Mesenchymal stem cell (in vitro differentiated cells and primary cell): ENCODE measurements around the gene SLC66A2.
A peak's percentile ranks its signal among the peaks of the same experiment; 100 is the strongest.
"Not testable (repeated sequence)": the region's sequence is repeated elsewhere in the genome, so short reads cannot be mapped to it uniquely, and the experiment has no call there.

Experiments used
- DNase-seq: peaks from one replicate; pipeline ENCODE4 v3.0.0-alpha.2; 2013
- H2AFZ ChIP-seq: one replicate; pipeline ENCODE4 v1.6.1; 2013; ENCODE audit warnings: low read depth, mild to moderate bottlenecking, control low read depth, inconsistent platforms, low read length, moderate library complexity
- H2AK5ac ChIP-seq: 2 replicates; pipeline ENCODE4 v1.6.1; 2013; ENCODE audit warnings: low read length, moderate library complexity, mild to moderate bottlenecking, inconsistent platforms; ENCODE audit not compliant: severe bottlenecking
- H2BK120ac ChIP-seq: one replicate; pipeline ENCODE4 v1.6.1; 2013; ENCODE audit warnings: low read depth, mild to moderate bottlenecking, inconsistent platforms, low read length, moderate library complexity
- H2BK12ac ChIP-seq, 2 experiments: one replicate each; pipeline ENCODE4 v1.6.1; 2013; ENCODE audit warnings: inconsistent platforms in 2 of 2, low read length in 2 of 2, mild to moderate bottlenecking in 2 of 2, moderate library complexity in 2 of 2, control low read depth in 1 of 2
- H2BK15ac ChIP-seq: one replicate; pipeline ENCODE4 v1.6.1; 2013; ENCODE audit warnings: mild to moderate bottlenecking, low read depth, inconsistent platforms; ENCODE audit not compliant: poor library complexity, severe bottlenecking
- H2BK5ac ChIP-seq: 2 replicates; pipeline ENCODE4 v1.6.1; 2013; ENCODE audit warnings: low read depth, mild to moderate bottlenecking, low read length, control low read depth, inconsistent platforms; ENCODE audit not compliant: poor library complexity, severe bottlenecking
- H3K14ac ChIP-seq, 2 experiments: one replicate each; pipeline ENCODE4 v1.6.1; 2013; ENCODE audit warnings: inconsistent platforms in 2 of 2, low read length in 2 of 2, control low read depth in 1 of 2, mild to moderate bottlenecking in 1 of 2, moderate library complexity in 1 of 2
- H3K18ac ChIP-seq, 2 experiments: one replicate each; pipeline ENCODE4 v1.6.1; 2013; ENCODE audit warnings: inconsistent platforms in 2 of 2, low read length in 2 of 2, control low read depth in 1 of 2, low read depth in 1 of 2, mild to moderate bottlenecking in 1 of 2
- H3K23ac ChIP-seq, 2 experiments: one replicate each; pipeline ENCODE4 v1.6.1; 2013; ENCODE audit warnings: inconsistent platforms in 2 of 2, low read length in 2 of 2, mild to moderate bottlenecking in 2 of 2, moderate library complexity in 2 of 2, control low read depth in 1 of 2
- H3K27ac ChIP-seq: 2 replicates; pipeline ENCODE4 v1.5.1; 2013; ENCODE audit warnings: mild to moderate bottlenecking, moderate library complexity, low read length, control low read depth, inconsistent platforms; ENCODE audit not compliant: poor library complexity, severe bottlenecking
- H3K27me3 ChIP-seq, 2 experiments: 2 replicates each; pipeline versions ENCODE4 v1.6.1 to v1.7.0; 2013; ENCODE audit warnings: low read length in 2 of 2, mild to moderate bottlenecking in 2 of 2, moderate library complexity in 2 of 2, control low read depth in 1 of 2, inconsistent platforms in 1 of 2; ENCODE audit not compliant: control insufficient read depth in 1 of 2, insufficient read depth in 1 of 2
- H3K36me3 ChIP-seq, 2 experiments: 2 replicates each; pipeline versions ENCODE4 v1.6.1 to v1.7.0; 2013; ENCODE audit warnings: low read length in 2 of 2, control low read depth in 1 of 2, inconsistent platforms in 1 of 2, low read depth in 1 of 2, mild to moderate bottlenecking in 1 of 2; ENCODE audit not compliant: insufficient read depth in 2 of 2, control insufficient read depth in 1 of 2
- H3K4ac ChIP-seq, 2 experiments: one replicate each; pipeline ENCODE4 v1.6.1; 2013; ENCODE audit warnings: inconsistent platforms in 2 of 2, low read length in 2 of 2, mild to moderate bottlenecking in 2 of 2, moderate library complexity in 2 of 2, control low read depth in 1 of 2, low read depth in 1 of 2
- H3K4me1 ChIP-seq: 2 replicates; pipeline ENCODE4 v1.6.1; 2013; ENCODE audit warnings: low read depth, low read length, control low read depth; ENCODE audit not compliant: control insufficient read depth, insufficient read depth
- H3K4me2 ChIP-seq: 2 replicates; pipeline ENCODE4 v1.6.1; 2013; ENCODE audit warnings: low read length, mild to moderate bottlenecking, inconsistent platforms; ENCODE audit not compliant: poor library complexity, severe bottlenecking
- H3K4me3 ChIP-seq, 2 experiments: 2 replicates each; pipeline versions ENCODE4 v1.5.1 to v1.7.0; 2013; ENCODE audit warnings: low read length in 2 of 2, mild to moderate bottlenecking in 2 of 2, control low read depth in 1 of 2, low read depth in 1 of 2; ENCODE audit not compliant: insufficient read depth in 1 of 2
- H3K79me1 ChIP-seq: replicated peaks from 2 replicates; pipeline ENCODE4 v1.6.1; 2013; ENCODE audit warnings: mild to moderate bottlenecking, control low read depth, low read length, inconsistent platforms; ENCODE audit not compliant: poor library complexity, severe bottlenecking
- H3K9ac ChIP-seq: 2 replicates; pipeline ENCODE4 v1.7.0; 2013; ENCODE audit warnings: mild to moderate bottlenecking, low read length, moderate library complexity
- H3K9me3 ChIP-seq: 2 replicates; pipeline ENCODE4 v1.7.0; 2013; ENCODE audit warnings: mild to moderate bottlenecking, low read length; ENCODE audit not compliant: control insufficient read depth
- H4K8ac ChIP-seq: one replicate; pipeline ENCODE4 v1.6.1; 2013; ENCODE audit warnings: inconsistent platforms, mild to moderate bottlenecking, low read length, moderate library complexity
- H4K91ac ChIP-seq: one replicate; pipeline ENCODE4 v1.6.1; 2013; ENCODE audit warnings: mild to moderate bottlenecking, low read length, inconsistent platforms
- WGBS: methylation state at CpG from one replicate; pipeline ENCODE4 v1.1.7; 2013; ENCODE audit warnings: mixed read lengths; 5-methylcytosine and 5-hydroxymethylcytosine counted together

The SLC66A2 gene

DNA sequence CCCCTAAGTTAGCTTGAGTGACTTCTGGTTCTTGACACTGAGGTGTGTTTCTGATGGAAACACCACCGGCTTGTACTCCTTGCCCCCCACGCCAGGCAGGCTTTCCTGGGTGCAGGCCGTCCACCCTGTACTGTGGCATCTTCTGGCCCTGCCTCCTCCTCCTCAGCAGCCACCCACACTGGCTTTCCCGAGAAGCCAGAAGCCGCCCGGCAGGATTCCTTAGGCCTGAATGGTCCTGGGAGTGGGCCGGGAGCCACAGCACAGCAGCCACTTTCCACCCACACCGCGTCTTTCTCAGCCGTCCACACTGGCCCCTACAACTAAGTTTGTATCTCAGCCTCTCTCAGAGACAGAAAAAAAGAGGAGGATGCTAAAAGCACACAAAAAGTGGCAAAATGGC lies 10.9 kb upstream of the SLC66A2 start:
- peaks cover 0 to 3% of the 10 kb centered on the region in 2 experiments for H3K36me3 ChIP-seq
- H3K14ac ChIP-seq, result no peak overlapping the region
- H3K9me3 ChIP-seq, result no peaks in the 10 kb centered on the region
- no peaks in the 10 kb centered on the region for H3K27me3 ChIP-seq
- no peak for DNase-seq
- H2BK15ac ChIP-seq, result peak overlapping the region; percentile 12
- no peak overlapping the region for H3K9ac ChIP-seq
- no peak overlapping the region for H2BK120ac ChIP-seq
- no peak overlapping the region for H3K4me2 ChIP-seq
- H3K18ac ChIP-seq, result peak overlapping the region in 1 of 2 experiments; percentile 61
- H3K4ac ChIP-seq, result peak overlapping the region in 1 of 2 experiments; percentile 56
- H3K27ac ChIP-seq, result no peak overlapping the region
- H2BK12ac ChIP-seq, result peak overlapping the region in 1 of 2 experiments; percentile 48
- H3K79me1 ChIP-seq, result peaks cover 4% of the 10 kb centered on the region
- no peak overlapping the region for H3K4me3 ChIP-seq
- H2BK5ac ChIP-seq, result no peak overlapping the region
- peak overlapping the region; percentile 66 for H4K8ac ChIP-seq
- H3K4me1 ChIP-seq, result peaks cover 19% of the 10 kb centered on the region
- no peak overlapping the region for H2AFZ ChIP-seq
- H4K91ac ChIP-seq, result peak overlapping the region; percentile 62
- H2AK5ac ChIP-seq, result no peak overlapping the region
- H3K23ac ChIP-seq, result no peak overlapping the region
- WGBS, result 77% methylated on average over 7 of the region's 10 CpGs

DNA sequence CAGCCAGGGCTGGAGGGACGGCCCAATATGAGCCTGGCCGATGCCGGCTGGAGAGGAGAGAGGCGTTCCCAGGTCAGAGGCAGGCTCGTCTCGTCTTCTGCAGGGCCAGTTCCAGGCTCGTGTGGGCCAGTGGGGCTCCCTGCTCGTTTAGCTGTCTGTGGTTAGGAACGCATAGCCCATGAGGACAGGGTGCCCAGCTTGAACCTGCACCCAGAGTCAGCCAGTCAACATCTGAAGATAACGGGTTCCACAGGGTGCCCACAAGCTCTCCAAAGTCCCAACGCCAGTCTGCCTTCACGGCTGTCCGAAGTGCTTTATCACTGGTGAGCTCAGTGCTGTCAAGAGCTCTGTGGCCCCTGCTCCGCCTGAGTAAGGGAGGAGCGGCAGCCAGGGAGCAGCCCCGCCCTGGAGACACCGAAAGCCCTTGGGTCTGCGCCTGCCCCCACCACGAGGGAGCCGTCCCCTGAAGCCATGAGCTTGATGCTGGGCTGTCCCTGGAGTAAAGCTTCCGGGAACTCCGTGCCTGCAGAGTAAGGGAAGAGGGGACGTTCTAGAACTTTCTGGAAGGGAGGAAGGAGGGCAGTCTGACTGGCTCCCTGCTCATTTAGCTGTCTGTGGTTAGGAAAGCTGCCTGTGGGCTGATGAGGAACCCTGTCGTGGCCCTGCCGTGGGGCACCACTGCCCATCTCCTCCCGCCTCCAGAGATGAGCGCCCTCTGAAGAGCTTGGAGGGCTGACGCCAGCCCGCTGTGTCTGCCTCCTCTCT lies 10.3 kb upstream of the SLC66A2 start:
- no peak overlapping the region for H3K27ac ChIP-seq
- H2AK5ac ChIP-seq, result no peak overlapping the region
- H3K4me1 ChIP-seq, result peaks cover 19% of the 10 kb centered on the region
- H3K23ac ChIP-seq, result no peak overlapping the region
- WGBS, result 74% methylated on average over 29 of the region's 29 CpGs
- H4K91ac ChIP-seq, result peak overlapping the region; percentile 45
- peak overlapping the region in 1 of 2 experiments; percentile 56 for H3K4ac ChIP-seq
- H2BK12ac ChIP-seq, result peak overlapping the region in 1 of 2 experiments; percentile 46
- no peaks in the 10 kb centered on the region for H3K36me3 ChIP-seq
- H2BK15ac ChIP-seq, result no peak overlapping the region
- H3K4me2 ChIP-seq, result no peak overlapping the region
- no peak overlapping the region for H3K9ac ChIP-seq
- peak overlapping the region; percentile 66 for H4K8ac ChIP-seq
- no peaks in the 10 kb centered on the region for H3K27me3 ChIP-seq
- no peaks in the 10 kb centered on the region for H3K9me3 ChIP-seq
- H2AFZ ChIP-seq, result no peak overlapping the region
- peak overlapping the region; percentile 44 to 61 for H3K18ac ChIP-seq
- no peak overlapping the region for H2BK120ac ChIP-seq
- no peak overlapping the region for H3K4me3 ChIP-seq
- DNase-seq, result no peak
- no peak overlapping the region for H2BK5ac ChIP-seq
- H3K14ac ChIP-seq, result no peak overlapping the region
- H3K79me1 ChIP-seq, result peaks cover 4% of the 10 kb centered on the region

DNA sequence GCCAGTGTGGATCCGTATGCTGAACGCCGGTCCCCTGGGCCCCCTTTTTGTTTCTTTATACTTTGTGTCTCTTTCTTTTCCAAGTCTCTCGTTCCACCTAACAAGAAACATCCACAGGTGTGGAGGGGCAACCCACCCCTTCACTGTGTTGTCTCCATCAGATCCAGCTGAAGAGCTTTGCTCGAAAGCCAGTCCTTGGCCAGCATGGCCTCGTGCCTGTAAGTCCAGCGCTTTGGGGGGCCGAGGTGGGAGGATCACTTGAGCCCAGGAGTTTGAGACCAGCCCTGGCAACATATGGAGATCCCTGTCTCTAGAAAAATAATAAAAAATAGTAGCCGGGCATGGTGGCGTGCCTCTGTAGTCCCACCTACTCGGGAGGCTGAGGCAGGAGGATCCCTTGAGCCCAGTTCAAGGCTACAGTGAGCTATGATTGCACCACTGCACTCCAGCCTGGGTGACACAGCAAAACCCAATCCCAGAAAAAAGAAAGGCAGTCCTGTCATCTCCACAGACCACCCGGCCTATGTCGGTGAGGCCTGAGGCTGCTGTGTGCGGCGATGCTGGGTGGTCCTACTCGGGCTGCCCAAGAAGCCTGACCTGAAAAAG lies 9.6 kb upstream of the SLC66A2 start:
- Histone ChIP-seq H4K91ac (no peak overlapping the region), H3K18ac (no peak overlapping the region), H3K9ac (no peak overlapping the region), H3K4me3 (no peak overlapping the region), H4K8ac (no peak overlapping the region), H2AK5ac (no peak overlapping the region), H3K79me1 (peaks cover 4% of the 10 kb centered on the region), H3K27ac (no peak overlapping the region), H3K23ac (no peak overlapping the region), H2BK15ac (no peak overlapping the region), H3K14ac (no peak overlapping the region), H3K4me2 (no peak overlapping the region), H3K4me1 (peaks cover 18% of the 10 kb centered on the region), H2BK5ac (no peak overlapping the region), H2AFZ (no peak overlapping the region), H2BK120ac (no peak overlapping the region), H3K27me3 (no peaks in the 10 kb centered on the region), H3K9me3 (no peaks in the 10 kb centered on the region), H3K36me3 (no peaks in the 10 kb centered on the region), H2BK12ac (no peak overlapping the region), H3K4ac (no peak overlapping the region)
- 89% methylated on average over 16 of the region's 16 CpGs for WGBS
- no peak for DNase-seq

DNA sequence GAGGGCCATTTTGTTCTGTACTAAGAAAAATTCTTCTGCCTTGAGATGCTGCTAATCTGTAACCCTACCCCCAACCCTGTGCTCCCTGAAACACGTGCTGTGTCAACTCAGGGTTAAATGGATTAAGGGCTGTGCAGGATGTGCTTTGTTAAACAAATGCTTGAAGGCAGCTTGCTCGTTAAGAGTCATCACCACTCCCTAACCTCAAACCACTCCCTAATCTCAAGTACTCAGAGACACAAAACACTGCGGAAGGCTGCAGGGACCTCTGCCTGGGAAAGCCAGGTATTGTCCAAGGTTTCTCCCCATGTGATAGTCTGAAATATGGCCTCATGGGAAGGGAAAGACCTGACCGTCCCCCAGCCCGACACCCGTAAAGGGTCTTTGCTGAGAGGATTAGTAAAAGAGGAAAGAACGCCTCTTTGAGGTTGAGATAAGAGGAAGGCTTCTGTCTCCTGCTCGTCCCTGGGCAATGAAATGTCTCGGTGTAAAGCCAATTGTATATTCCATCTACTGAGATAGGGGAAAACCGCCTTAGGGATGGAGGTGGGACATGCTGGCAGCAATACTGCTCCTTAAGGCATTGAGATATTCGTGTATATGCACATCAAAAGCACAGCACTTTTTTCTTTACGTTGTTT lies 8.8 kb upstream of the SLC66A2 start:
- H3K23ac ChIP-seq, H2AK5ac ChIP-seq, H2BK120ac ChIP-seq, H3K14ac ChIP-seq, H3K9me3 ChIP-seq, H2BK12ac ChIP-seq, H3K27ac ChIP-seq, H2AFZ ChIP-seq, H4K91ac ChIP-seq, H3K4me2 ChIP-seq, H2BK5ac ChIP-seq, H2BK15ac ChIP-seq, H4K8ac ChIP-seq, H3K36me3 ChIP-seq, H3K18ac ChIP-seq, H3K4ac ChIP-seq, H3K27me3 ChIP-seq, H3K79me1 ChIP-seq: not testable (repeated sequence)
- DNase-seq, result peak; percentile 63
- peak overlapping the region; percentile 22 for H3K9ac ChIP-seq
- peak overlapping the region in 1 of 2 experiments; percentile 29 for H3K4me3 ChIP-seq
- H3K4me1 ChIP-seq, result peaks cover 14% of the 10 kb centered on the region
- 10% methylated on average over 10 of the region's 12 CpGs for WGBS
